HTR-8/SVneo (cell line): Measurements from ENCODE around the gene CNTN5.
"Not testable (repeated sequence)": the region's sequence is repeated elsewhere in the genome, so short reads cannot be mapped to it uniquely, and the experiment has no call there.

Experiments
- DNase-seq: peaks from one replicate; pipeline ENCODE4 v3.0.0; 2011; ENCODE audit warnings: low spot score, mixed read lengths; ENCODE audit not compliant: insufficient read length
- FAIRE-seq: peaks from 2 replicates; lab custom pipeline; 2011; peaks lifted over from hg19 to GRCh38; lab: Jason Lieb, UNC

Gene CNTN5

GRCh38 chr11:100229086-100229485, 1208.3 kb downstream of the CNTN5 start:
- FAIRE-seq, result no peak
- no peak for DNase-seq

GRCh38 chr11:100232006-100232405, 1211.3 kb downstream of the CNTN5 start:
- DNase-seq, result no peak
- FAIRE-seq, result no peak

- no peak for DNase-seq
- no peak for FAIRE-seq
These were observed 1214.3 kb downstream of the CNTN5 start for GRCh38 chr11:100235085-100235484.

GRCh38 chr11:100240025-100240539, 1219.3 kb downstream of the CNTN5 start:
- DNase-seq (no peak), FAIRE-seq (peak; percentile 38)

GRCh38 chr11:100247704-100248103, 1227.0 kb downstream of the CNTN5 start:
- FAIRE-seq, result no peak
- no peak for DNase-seq

- not testable (repeated sequence) for FAIRE-seq, DNase-seq
These were observed 1236.6 kb downstream of the CNTN5 start for GRCh38 chr11:100257238-100257803.

- DNase-seq, result peak; percentile 10
- no peak for FAIRE-seq
These were observed 1248.8 kb downstream of the CNTN5 start for GRCh38 chr11:100269516-100269915.

- FAIRE-seq (peak; percentile 36), DNase-seq (no peak)
These were observed 1252.5 kb downstream of the CNTN5 start for GRCh38 chr11:100273066-100273815.

- DNase-seq, FAIRE-seq: not testable (repeated sequence)
These were observed 1253.7 kb downstream of the CNTN5 start for GRCh38 chr11:100274466-100274865.

- no peak for FAIRE-seq
- DNase-seq, result no peak
These were observed 1274.0 kb downstream of the CNTN5 start for GRCh38 chr11:100294748-100295147.

GRCh38 chr11:100296051-100296679, 1275.4 kb downstream of the CNTN5 start:
- no peak for DNase-seq
- peak; percentile 40 for FAIRE-seq

- DNase-seq (no peak), FAIRE-seq (peak; percentile 23)
These were observed 1276.8 kb downstream of the CNTN5 start for GRCh38 chr11:100297516-100297915.

- FAIRE-seq (no peak), DNase-seq (no peak)
These were observed 1282.1 kb downstream of the CNTN5 start for GRCh38 chr11:100302824-100303223.

- FAIRE-seq, result no peak
- no peak for DNase-seq
These were observed 1283.1 kb downstream of the CNTN5 start for GRCh38 chr11:100303897-100304296.

GRCh38 chr11:100308202-100308601, 1287.5 kb downstream of the CNTN5 start:
- no peak for DNase-seq
- FAIRE-seq, result no peak

- FAIRE-seq (no peak), DNase-seq (no peak)
These were observed 1295.2 kb downstream of the CNTN5 start for GRCh38 chr11:100315946-100316345.

- no peak for DNase-seq
- no peak for FAIRE-seq
These were observed 1296.2 kb downstream of the CNTN5 start for GRCh38 chr11:100316952-100317351.

- no peak for DNase-seq
- no peak for FAIRE-seq
These were observed 1298.9 kb downstream of the CNTN5 start for GRCh38 chr11:100319691-100320090.

GRCh38 chr11:100328626-100329340, 1308.0 kb downstream of the CNTN5 start:
- DNase-seq, result peak; percentile 22
- peak; percentile 62 for FAIRE-seq

- DNase-seq, result no peak
These were observed 1308.6 kb downstream of the CNTN5 start for GRCh38 chr11:100329352-100329751.

More at GRCh38 chr11:100329352-100329751, 1308.6 kb downstream of the CNTN5 start:
- FAIRE-seq, result no peak
